Bronchial epithelial cell (primary cell): ENCODE results near the gene PSTPIP2. TPM values are rescaled to one million over a fixed set of nuclear protein-coding genes. Genes with fewer than 3 reads are reported as not detected.

Experiments
- DNase-seq: peaks from one replicate; pipeline ENCODE4 v3.0.0-alpha.2; 2010; ENCODE audit warnings: low read depth
- FAIRE-seq: peaks from 2 replicates; lab custom pipeline; 2011; peaks lifted over from hg19 to GRCh38; lab: Jason Lieb, UNC
- H3K27me3 ChIP-seq: 2 replicates; pipeline ENCODE4 v1.5.1; 2011; ENCODE audit warnings: low read length; ENCODE audit not compliant: control insufficient read depth, insufficient read depth
- H3K36me3 ChIP-seq: 2 replicates; pipeline ENCODE4 v1.5.1; 2011; ENCODE audit warnings: low read length; ENCODE audit not compliant: control insufficient read depth, insufficient read depth
- H3K4me3 ChIP-seq: 2 replicates; pipeline ENCODE4 v1.5.1; 2011; ENCODE audit warnings: mild to moderate bottlenecking, low read depth, low read length, control low read depth
- CTCF ChIP-seq: IDR thresholded peaks from 2 replicates; pipeline ENCODE4 v1.5.1; 2011; ENCODE audit warnings: mild to moderate bottlenecking, moderate library complexity, low read length, control low read depth, inconsistent platforms; ENCODE audit not compliant: insufficient read depth, severe bottlenecking
- total RNA-seq: library from RNA; depleted of rRNA; stranded (reverse); fragments of >200 nt; gene quantifications from 2 replicates; pipeline ENCODE4 v1.2.1, GENCODE V29; 2014

Gene PSTPIP2
- total RNA-seq, 1 donor from 2014 or later, result 6.6 TPM

DNA sequence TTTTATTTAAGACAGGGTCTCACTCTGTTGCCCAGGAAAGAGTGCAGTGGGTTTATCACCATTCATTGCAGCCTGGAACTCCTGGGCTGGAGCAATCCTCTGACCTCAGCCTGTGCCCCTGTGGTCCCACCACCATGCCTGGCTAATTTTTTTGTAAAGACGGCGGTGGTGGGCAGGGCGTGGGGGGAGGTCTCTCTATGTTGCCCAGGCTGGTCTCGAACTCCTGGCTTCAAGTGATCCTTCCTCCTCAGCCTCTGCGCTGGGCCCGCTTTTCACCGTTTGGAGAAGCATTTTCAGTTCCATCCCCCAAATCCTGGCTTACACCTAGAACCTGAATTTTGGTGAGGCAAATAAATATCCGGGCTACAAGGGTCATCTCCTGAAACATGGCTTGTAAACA lies 27.4 kb upstream of the PSTPIP2 start:
- no peak for DNase-seq
- no peak for FAIRE-seq
- Histone ChIP-seq H3K4me3 (no peak overlapping the region), H3K36me3 (no peaks in the 10 kb centered on the region), H3K27me3 (no peaks in the 10 kb centered on the region)
- no peak for TF ChIP-seq CTCF

GRCh38 chr18:46098616-46098933 lies 26.5 kb upstream of the PSTPIP2 start:
- Histone ChIP-seq H3K27me3 (no peaks in the 10 kb centered on the region), H3K4me3 (peak overlapping the region; percentile 90), H3K36me3 (no peaks in the 10 kb centered on the region)
- no peak for TF ChIP-seq CTCF
- DNase-seq (no peak), FAIRE-seq (no peak)

- FAIRE-seq, result no peak
- TF ChIP-seq CTCF, result no peak
- peak within 1 kb of the TSS; percentile 90 for H3K4me3 ChIP-seq
- no peaks in the 10 kb centered on the region for H3K27me3 ChIP-seq
- peak; percentile 65 for DNase-seq
- peaks cover 1% of the 10 kb centered on the region for H3K36me3 ChIP-seq
Measured at GRCh38 chr18:46097801-46098615, 25.9 kb upstream of the PSTPIP2 start, which contains the start of gene ATP5F1A. Gene ATP5F1A, minus strand, starts transcription at chr18:46098296. Its CDS starts 65 bp downstream, at chr18:46098231.

DNA sequence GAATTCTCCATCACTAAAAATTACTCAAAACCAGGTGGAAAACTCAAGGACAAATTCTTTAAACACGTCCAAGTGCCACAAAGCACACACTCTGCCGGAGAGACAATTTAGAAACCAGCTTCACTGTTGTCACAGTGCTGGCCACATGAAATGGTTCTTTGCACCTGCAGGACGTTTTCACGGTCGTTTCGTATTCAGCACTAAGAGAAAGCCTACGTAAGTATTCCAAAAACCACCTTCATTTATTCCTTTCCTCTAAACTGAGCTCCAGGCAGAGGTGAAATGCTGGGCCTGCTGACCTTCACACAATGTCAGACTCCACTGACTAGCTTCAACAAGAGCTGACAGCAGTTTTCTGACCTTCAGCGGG lies 25.4 kb upstream of the PSTPIP2 start:
- DNase-seq (no peak), FAIRE-seq (no peak)
- no peak for TF ChIP-seq CTCF

DNA sequence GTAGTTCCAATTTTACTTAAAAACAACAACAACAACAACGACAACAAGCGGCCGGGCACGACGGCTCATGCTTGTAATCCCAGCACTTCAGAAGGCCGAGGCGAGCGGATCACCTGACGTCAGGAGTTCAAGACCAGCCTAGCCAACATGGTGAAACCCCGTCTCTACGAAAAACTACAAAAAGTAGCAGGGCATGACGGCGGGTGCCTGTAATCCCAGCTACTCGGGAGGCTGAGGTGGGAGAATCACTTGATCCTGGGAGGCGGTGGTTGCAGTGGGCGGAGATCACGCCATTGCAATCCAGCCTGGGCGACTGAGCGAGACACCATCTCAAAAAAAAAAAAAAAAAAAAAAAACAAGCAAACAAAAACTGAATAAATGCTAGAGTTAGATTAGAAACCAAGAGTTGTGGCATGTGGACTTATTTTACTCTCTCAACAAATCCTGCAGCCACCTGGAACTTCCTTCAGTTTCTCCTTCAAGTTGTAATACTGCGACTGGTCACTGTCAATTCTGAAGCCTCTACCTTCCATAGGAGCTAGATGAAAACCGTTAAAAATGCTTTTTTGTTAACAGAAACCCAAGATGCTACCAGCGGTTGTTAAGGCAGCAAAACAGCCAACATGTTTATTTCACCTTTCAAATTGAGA lies 24.7 kb upstream of the PSTPIP2 start:
- no peak for TF ChIP-seq CTCF
- H3K4me3 ChIP-seq, result peak overlapping the region; percentile 90
- no peak for DNase-seq
- H3K27me3 ChIP-seq, result no peaks in the 10 kb centered on the region
- peaks cover 3% of the 10 kb centered on the region for H3K36me3 ChIP-seq
- FAIRE-seq, result no peak

More for the DNA sequence above, 25.4 kb upstream of the PSTPIP2 start:
- no peaks in the 10 kb centered on the region for H3K27me3 ChIP-seq
- H3K36me3 ChIP-seq, result peaks cover 2% of the 10 kb centered on the region
- peak overlapping the region; percentile 90 for H3K4me3 ChIP-seq
